Gastroesophageal sphincter (tissue), 3 donors: ENCODE measurements around the gene ZFYVE16.

Source experiments
- CTCF ChIP-seq, 4 experiments: fragments of 200-600 bp in 2 of 4; fragments of 450-650 bp in 2 of 4; sonication (generic) in 1 of 4; IDR thresholded peaks; one replicate each; pipeline ENCODE4 v1.5.1; 2017 to 2019; ENCODE audit warnings: antibody characterized with exemption in 4 of 4, mild to moderate bottlenecking in 2 of 4, moderate library complexity in 2 of 4
- EP300 ChIP-seq: sonication (generic); formaldehyde crosslinking; IDR thresholded peaks from one replicate; pipeline ENCODE4 v1.6.1; 2017; ENCODE audit warnings: antibody characterized with exemption, mild to moderate bottlenecking
- POLR2A ChIP-seq, 2 donors: fragments of 450-650 bp; IDR thresholded peaks; one replicate each; pipeline ENCODE4 v1.6.1; 2017; ENCODE audit warnings: antibody characterized with exemption in 2 of 2, mild to moderate bottlenecking in 2 of 2, moderate library complexity in 1 of 2

GRCh38 chr5:80468131-80468530, 60.3 kb downstream of the ZFYVE16 start:
- TF ChIP-seq EP300, result no peak
- TF ChIP-seq POLR2A (IDR thresholded peaks at IDR 0.05), result no peak
- no peak for TF ChIP-seq CTCF (IDR thresholded peaks at IDR 0.05)
